Upper lobe of right lung (tissue), 1 donor: ENCODE results near the gene CAPZB. TPM values are rescaled to one million over a fixed set of nuclear protein-coding genes. Genes with fewer than 3 reads are reported as not detected.
A peak's percentile ranks its signal among the peaks of the same experiment; 100 is the strongest.

ENCODE experiments used
- ATAC-seq: fragments of 200-7000 bp; cut with Tn5 transposase; one replicate; pipeline ENCODE4 v1.9.1; 2020; ENCODE audit warnings: mild to moderate bottlenecking, moderate library complexity
- DNase-seq: peaks from one replicate; pipeline ENCODE4 v3.0.0-alpha.2; 2020
- H3K27ac ChIP-seq: fragments of 200-600 bp; one replicate; pipeline ENCODE4 v1.8.0; 2022
- H3K27me3 ChIP-seq: fragments of 200-600 bp; one replicate; pipeline ENCODE4 v1.8.0; 2022; ENCODE audit warnings: mild to moderate bottlenecking
- H3K36me3 ChIP-seq: fragments of 200-600 bp; one replicate; pipeline ENCODE4 v1.8.0; 2022
- H3K4me1 ChIP-seq: fragments of 200-600 bp; one replicate; pipeline ENCODE4 v1.8.0; 2022
- H3K4me3 ChIP-seq: fragments of 200-600 bp; one replicate; pipeline ENCODE4 v1.8.0; 2022; ENCODE audit warnings: mild to moderate bottlenecking
- H3K9me3 ChIP-seq: fragments of 200-600 bp; one replicate; pipeline ENCODE4 v1.8.0; 2022
- CTCF ChIP-seq: fragments of 200-600 bp; IDR thresholded peaks from one replicate; pipeline ENCODE4 v1.8.0; 2022; ENCODE audit warnings: antibody characterized with exemption
- intact Hi-C: fragments of 100-400 bp; cut with DNase I; formaldehyde crosslinking; loops from one replicate; pipeline ENCODE4 v1.11.0; 2022
- total RNA-seq: library from RNA; stranded (reverse); fragmentation: NEBNext Ultra II Directional; extraction: Animal tissue kit (Norgen Biotek cat#: 25700); gene quantifications from one replicate; pipeline ENCODE4 v1.2.1, GENCODE V29; 2021
- donor health status: DM: no; HTN: yes; CAD: no; lungs with severe emphysema.

The CAPZB gene
- total RNA-seq, 1 donor from 2014 or later, result 237 TPM

GRCh38 chr1:19388980-19389379, 96.4 kb downstream of the CAPZB start:
- DNase-seq, result no peak
- Histone ChIP-seq H3K27ac (no peak overlapping the region), H3K4me3 (no peak overlapping the region)

GRCh38 chr1:19387045-19387467, 98.3 kb downstream of the CAPZB start:
- H3K4me1 ChIP-seq, result peaks cover 44% of the 10 kb centered on the region
- peak overlapping the region; percentile 63 for H3K27ac ChIP-seq
- TF ChIP-seq CTCF, result no peak
- intact Hi-C loops, result no loop called here
- peaks cover 20% of the 10 kb centered on the region for H3K36me3 ChIP-seq
- H3K27me3 ChIP-seq, result no peaks in the 10 kb centered on the region
- H3K9me3 ChIP-seq, result no peaks in the 10 kb centered on the region
- ATAC-seq (no peak), DNase-seq (no peak)
- no peak overlapping the region for H3K4me3 ChIP-seq

More at GRCh38 chr1:19388980-19389379, 96.4 kb downstream of the CAPZB start:
- Histone ChIP-seq H3K36me3 (peaks cover 14% of the 10 kb centered on the region), H3K4me1 (peaks cover 57% of the 10 kb centered on the region), H3K9me3 (no peaks in the 10 kb centered on the region), H3K27me3 (no peaks in the 10 kb centered on the region)
- TF ChIP-seq CTCF, result no peak
- intact Hi-C loops, result no loop called here
- no peak for ATAC-seq

GRCh38 chr1:19385869-19386591, 99.3 kb downstream of the CAPZB start:
- TF ChIP-seq CTCF, result no peak
- Histone ChIP-seq H3K4me1 (peaks cover 34% of the 10 kb centered on the region), H3K9me3 (no peaks in the 10 kb centered on the region), H3K27me3 (no peaks in the 10 kb centered on the region), H3K36me3 (peaks cover 20% of the 10 kb centered on the region), H3K4me3 (no peak overlapping the region), H3K27ac (peak overlapping the region; percentile 63)
- intact Hi-C loops, result no loop called here
- peak; percentile 72 for ATAC-seq
- DNase-seq, result no peak

- Histone ChIP-seq H3K4me3 (no peak overlapping the region), H3K27me3 (no peaks in the 10 kb centered on the region), H3K36me3 (peaks cover 28% of the 10 kb centered on the region), H3K27ac (peak overlapping the region; percentile 63), H3K4me1 (peaks cover 27% of the 10 kb centered on the region), H3K9me3 (no peaks in the 10 kb centered on the region)
- no peak for TF ChIP-seq CTCF
- DNase-seq (no peak), ATAC-seq (no peak)
- intact Hi-C loops, result no loop called here
Measured at GRCh38 chr1:19385221-19385620, 100.1 kb downstream of the CAPZB start.

GRCh38 chr1:19384772-19385187, 100.6 kb downstream of the CAPZB start:
- no peak for DNase-seq
- H3K4me1 ChIP-seq, result peaks cover 25% of the 10 kb centered on the region
- TF ChIP-seq CTCF, result no peak
- no peaks in the 10 kb centered on the region for H3K9me3 ChIP-seq
- H3K27me3 ChIP-seq, result no peaks in the 10 kb centered on the region
- no peak for ATAC-seq
- H3K27ac ChIP-seq, result peak overlapping the region; percentile 63
- H3K4me3 ChIP-seq, result no peak overlapping the region
- intact Hi-C loops, result no loop called here
- peaks cover 32% of the 10 kb centered on the region for H3K36me3 ChIP-seq
